HG03565 (cell line): ENCODE data around the gene PNPT1.

ENCODE experiments used
- ATAC-seq: cut with Tn5 transposase; IDR thresholded peaks from one replicate; pipeline ENCODE4 v1.9.1; 2021; ENCODE audit warnings: mild to moderate bottlenecking, moderate library complexity; ENCODE audit not compliant: unreplicated experiment

PNPT1 gene

DNA sequence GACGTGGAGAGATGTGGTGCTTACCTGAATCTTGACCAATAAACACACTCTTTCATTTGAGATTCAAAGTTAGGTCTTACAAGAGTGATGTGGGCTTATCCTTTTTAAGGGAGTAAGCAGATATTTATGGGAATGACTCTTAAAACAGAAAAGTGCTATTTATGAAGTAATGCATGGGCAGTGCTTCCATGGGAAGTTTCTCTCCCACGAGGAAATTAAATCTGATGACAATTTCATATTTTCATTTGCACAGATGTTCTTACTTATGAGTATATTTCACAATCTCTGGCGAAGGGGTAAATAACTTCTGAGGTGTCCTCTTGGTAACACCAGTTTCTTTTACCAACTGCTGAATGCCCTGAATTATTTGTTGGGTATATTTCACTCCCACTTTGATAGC is 21.0 kb downstream of the PNPT1 start:
- no peak for ATAC-seq

DNA sequence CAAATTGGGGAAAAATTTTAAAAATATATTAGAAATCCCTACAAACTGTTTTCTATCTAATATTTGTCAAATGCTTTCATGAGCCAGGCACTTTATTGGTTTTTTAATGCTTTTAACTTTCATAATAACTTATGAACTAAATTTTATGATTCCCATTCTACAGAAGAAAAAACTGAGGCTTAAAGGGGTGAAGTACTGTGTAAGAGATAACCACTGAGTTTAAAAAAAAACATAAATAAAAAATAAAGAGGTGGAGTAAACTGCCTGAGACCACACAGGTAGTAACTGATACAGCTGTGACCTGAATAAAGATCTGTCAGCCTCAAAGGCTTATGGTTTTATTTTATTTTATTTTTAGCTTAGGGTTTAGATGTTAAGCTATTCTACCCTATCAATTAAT is 24.7 kb downstream of the PNPT1 start:
- ATAC-seq = no peak

DNA sequence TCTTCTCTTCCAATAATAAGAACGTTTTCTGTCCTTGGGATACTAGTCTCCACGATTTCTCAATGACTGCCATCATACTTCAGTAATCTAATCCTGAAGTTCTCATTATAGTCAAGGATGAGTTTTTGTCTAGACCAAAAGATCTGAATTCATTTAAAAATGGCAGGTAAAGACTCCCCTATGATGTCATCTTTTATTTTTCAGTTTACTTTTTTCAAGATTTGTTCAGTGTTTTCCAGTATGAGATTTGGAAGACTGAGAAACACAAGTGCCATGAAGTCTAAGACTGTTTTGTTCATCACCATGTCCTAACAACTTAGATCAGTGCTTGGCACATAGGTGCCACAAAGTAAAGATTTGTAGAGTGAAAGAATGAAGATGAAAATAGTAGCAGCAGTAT is 40.4 kb downstream of the PNPT1 start:
- ATAC-seq = no peak

DNA sequence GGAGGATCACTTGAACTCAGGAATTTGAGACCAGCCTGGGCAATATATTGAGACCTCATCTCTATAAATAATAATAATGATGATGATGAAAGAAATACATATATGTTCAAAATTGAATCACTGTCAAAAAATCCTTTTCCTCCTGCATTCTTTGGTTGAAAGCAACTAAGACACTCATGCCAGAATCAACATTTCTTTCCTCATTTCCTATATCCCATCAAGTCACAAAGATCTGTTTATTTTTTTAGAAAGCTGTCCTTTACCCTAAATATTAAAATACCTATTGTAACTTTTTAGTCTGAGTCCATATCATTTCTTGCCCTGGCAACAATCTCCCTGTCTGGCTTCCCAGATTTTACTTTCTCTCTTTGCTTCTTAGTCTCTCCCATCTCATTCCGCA is 44.4 kb downstream of the PNPT1 start:
- ATAC-seq = no peak

DNA sequence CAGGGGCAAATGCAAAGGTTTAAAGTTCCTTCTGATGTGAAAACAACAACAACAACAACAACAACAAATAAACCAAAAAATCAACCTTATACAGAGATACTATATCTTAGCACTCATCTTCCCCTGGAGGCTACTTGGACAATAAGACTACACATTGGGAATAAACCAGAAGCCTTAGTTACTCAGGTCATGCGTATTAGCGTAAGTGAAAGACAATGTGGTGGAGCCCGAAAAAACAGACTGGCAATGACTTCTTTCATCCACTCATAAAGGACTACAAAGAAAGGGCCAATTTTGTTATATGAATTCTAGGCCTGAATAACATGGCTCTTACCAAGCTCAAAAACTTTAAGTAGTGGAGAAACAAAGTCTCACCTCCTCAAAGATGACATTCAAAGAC is 56.8 kb downstream of the PNPT1 start:
- no peak for ATAC-seq

DNA sequence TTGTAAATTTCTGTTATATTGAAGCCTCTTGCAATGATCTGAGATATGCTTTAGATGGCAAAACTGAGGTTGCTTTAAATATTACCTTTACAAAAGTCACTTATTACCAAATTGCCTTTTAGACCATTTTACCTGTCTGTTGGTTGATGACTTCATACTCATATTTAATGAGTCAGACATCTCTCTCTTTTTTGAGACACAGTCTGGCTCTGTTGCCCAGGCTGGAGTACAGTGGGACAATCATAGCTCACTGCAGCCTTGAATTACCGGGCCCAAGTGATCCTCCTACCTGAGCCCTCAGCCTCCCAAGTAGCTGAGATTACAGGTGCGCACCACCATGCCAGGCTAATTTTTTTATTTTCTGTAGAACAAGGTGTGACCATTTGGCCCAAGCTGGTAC is 64.7 kb downstream of the PNPT1 start:
- no peak for ATAC-seq

DNA sequence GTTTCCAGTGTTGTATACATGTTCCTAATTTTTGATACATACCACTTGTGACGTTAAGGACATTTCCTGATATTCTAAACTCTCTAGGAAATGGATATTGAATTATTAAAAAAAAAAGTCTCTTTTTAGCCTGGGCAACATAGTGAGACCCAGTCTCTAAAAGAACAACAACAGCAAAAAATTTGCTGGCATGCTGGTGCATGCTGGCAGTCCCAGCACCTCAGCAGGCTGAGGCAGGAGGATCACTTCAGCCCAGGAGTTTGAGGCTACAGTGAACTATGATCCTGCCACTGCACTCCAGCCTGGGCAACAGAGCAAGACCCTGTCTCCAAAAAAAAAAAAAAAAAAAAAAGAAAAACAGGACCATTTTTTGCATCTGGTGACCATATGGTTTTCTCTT is 65.7 kb downstream of the PNPT1 start:
- ATAC-seq = no peak

DNA sequence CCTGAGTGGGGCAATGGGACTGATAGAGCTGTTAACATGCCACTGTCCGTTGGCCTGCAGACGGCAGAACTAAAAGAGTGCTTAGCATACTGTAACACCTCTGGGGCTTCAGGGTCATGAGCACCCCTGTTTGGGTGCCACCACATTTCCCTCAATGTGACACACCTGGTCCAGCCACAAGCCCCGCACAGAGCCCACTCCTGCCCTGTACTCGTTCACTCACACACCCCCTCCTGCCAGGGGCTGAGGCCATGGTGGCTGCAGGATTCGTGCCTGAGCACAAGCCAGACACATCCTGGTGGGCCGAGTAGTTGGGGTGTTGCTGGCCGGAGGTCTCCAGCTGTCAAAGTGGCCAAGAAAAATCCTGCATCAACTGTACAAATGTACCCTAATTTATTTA is 71.8 kb downstream of the PNPT1 start:
- ATAC-seq = no peak

DNA sequence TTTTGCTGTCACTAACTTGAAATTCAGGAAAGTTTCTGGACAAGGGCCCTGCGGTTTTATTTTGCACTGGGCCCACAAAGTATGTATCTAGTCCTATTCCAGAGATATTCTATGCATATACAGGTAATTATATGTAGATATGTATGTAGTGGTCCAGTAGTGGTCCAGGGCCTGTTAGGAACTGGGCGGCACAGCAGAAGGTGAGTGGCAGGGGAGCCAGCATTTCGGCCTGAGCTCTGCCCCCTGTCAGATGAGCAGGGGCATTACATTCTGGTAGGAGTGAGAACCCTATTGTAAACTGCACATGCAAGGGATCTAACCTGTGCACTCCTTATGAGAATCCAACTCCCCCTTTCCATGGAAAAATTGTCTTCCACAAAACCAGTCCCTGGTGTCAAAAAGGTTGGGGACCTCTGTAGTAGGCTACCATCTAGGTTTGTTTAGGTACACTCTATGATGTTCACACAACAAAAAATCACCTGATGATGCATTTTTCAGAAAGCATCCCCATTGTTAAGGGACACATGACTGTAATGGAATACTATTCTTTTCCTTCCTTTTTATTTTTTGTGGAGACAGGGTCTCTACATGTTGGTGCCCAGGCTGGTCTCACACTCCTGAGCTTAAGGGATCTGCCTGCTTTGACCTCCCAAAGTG is 73.4 kb downstream of the PNPT1 start:
- ATAC-seq = no peak

DNA sequence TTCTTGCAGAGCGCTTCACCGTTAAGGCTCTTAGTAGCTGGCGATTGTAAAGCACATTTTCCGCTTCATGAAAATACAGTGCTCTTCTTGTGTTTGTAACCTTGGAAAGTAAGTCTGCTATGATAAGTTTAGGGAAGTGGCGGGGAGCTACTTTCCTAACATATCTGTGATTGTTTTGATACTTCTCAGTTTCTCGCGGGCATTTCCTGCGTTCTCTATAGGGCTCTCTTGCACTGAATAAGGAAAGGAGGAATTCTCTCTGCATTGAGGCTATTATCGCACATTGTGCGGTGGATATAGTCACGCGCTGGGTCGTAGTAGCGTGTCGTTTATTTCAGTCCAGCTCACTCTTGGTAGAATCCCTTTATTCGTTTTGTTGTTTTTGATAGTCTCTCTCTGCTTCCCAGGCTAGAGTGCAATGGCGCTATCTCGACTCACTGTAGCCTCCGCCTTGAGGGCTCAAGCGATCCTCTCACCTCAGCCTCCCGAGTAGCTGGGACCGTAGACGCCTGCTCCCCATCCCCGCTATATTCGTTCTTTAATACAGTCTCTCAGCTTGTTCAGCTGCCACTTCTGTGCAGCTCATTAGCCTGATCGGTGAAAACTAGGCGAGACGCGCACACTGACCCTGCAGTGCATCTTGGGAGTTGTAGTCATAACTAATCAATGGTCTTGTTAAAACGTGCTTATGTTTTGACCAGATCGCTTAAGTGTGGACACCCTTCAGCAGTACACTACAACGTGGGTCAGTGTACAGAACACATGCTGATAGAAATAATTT is 75.2 kb downstream of the PNPT1 start:
- ATAC-seq = peak; percentile 36

DNA sequence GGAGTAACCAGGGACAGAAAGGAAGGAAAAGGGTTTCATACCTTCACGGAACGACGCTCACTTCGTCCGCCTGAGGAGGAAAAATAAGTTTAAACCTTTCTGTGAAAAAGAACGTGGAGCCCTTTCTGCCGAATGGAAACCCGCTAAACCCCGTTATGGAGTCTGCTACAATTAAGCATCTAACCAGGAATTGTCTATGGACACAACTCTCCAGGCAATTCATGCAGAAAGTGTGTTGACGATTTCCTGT is 75.7 kb downstream of the PNPT1 start:
- no peak for ATAC-seq

DNA sequence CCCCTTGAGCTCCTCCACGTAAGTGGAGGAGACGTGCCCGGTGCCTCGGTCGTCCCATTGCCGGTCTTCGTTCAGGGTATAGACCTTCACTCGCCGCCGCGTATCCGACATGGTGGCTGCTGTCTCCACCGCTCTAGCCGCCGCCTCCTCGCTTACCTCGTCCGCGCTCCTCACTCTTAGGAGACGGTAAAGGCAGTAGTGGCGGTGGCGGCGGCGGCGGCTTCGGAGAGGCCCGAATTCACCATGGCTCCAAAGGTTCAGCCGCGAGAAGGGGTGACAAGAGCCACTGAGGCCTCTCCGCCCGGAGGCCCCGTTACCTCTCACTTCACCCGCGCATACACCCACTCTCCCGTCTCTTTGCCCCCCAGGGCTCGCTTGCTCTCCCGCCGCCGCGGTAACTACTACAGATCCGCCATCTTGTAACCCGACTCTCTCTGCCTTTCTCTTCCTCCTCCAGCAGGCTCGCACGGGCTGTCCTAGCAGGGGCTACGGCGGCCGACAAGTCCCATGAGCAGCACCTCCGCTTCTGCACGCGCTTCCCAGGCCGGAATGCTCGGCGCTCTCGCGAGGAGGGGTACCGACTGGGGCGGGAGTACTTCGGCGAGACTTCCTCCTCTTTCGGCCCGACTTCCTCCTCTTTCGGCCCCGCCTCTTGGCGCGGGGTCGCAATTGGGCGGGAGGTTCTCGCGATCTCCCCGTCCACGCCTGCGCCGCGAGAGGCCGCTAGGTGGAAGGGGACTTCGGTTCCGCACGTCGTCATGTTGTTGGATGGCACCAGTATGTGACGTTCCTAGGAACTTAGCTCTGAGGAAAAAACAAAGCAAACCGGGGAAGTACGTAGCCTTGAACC is 76.2 kb downstream of the PNPT1 start, which contains the start of gene PPP4R3B:
TSS of gene PPP4R3B (minus strand) at position 448 of the 850 bp plus-strand sequence. CDS start at position 111, 337 bp downstream.
- peak; percentile 77 for ATAC-seq

DNA sequence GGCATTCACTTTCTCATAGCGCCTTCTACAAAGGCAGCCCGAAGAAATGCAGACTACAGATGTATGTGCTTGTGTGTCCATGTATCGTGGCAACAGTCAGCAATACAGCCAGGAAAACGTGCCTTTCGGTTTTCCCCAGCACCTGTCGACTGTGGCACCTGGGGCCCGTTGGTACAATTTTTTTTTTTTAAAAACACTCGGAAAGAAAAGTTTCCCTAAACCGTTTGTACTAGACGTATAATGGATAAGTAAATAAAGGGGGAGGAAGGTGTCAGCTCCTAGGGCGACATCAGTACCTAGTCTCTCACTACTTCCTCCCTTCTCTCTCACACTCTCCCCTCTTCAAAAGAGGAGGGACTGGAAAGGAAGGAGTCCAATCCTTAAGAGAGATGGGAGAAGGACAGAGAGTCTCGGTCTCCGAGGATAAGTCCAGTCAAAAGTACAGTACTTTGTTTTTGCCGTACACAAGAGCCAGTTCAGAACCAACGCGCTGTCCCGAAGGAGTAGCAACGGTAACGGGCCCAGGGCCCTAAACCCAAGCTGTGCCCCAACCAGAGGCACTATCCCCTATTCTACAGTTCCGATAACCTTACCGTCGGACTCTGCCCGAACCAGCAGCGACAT is 77.0 kb downstream of the PNPT1 start:
- peak; percentile 14 for ATAC-seq

DNA sequence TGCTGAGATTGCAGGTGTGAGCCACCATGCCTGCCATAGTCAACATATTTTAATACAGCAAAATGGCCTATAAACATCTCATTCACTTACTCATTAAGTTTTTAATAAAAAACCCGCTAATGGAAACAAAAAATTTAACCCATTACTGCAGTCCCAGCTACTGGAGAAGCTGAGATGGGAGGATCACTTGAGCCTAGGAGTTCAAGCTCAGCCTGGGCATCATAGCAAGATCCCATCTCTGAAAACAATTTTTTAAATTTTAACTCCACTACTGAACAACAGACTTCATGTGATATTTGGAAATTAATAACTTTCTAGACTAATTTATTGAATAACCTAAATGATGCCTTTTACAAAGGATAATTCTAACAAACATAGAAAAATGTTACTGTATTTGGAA is 81.6 kb downstream of the PNPT1 start:
- ATAC-seq = no peak

DNA sequence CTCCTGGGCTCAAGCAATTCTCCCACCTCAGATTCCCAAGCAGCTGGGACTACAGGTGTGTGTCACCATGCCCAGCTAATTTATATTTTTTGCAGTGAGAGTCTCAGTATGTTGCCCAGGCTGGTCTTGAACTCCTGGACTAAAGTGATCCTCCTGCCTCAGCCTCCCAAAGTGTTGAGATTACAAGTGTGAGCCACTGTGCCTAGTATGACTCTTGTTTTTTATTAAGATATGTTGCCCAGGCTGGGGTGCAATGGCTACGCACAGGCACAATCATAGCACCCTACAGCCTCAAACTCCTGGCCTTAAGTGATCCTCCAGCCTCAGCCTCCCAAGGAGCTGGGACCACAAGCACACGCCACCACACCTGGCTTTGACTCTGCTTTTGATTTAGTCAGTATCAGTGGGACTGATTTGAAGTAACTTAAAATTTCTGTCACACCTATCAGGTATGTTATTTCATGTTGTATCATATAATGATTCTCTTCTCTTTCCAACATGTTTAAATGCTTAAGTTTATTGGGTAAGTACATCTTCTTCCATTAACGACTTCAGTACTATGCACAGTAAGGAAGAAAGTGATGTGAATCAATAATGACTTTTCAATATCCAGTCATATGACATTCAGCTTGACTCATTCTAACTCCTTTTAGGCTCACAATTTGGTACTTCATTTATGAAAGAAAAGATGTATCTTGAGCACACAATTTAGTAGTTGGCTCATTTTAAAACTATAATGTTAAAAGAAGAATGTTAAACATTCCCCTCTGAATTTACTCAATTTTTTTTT is 82.5 kb downstream of the PNPT1 start:
- ATAC-seq = no peak

DNA sequence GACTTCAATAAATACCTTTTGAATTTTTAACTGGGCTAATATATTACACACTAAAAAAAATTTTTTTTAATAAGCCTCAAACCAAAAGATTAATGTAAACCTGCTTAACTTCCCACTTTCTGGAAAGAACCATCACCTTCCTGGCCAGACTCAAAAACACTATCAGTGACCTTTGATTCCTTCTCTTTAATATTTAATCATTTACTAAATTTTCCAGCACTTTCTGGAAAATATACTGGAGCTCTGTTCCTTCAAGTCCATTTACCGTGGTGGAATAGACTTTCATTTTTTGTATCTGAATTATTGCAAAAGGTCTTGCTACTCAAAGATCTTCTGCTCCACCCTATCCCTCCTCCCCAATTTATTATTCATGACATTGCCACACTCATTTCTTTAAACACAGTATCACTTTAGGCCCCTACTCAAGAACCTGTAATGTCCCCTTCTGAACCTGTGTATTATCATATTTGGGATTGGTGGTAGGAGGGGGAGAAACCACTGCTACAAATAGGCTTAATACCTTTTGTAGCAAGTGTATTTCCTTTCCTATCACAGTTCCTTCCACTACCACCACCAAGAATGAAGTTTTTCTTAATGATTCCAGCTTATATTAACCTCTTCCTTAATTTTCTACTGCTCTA is 83.6 kb downstream of the PNPT1 start:
- no peak for ATAC-seq

DNA sequence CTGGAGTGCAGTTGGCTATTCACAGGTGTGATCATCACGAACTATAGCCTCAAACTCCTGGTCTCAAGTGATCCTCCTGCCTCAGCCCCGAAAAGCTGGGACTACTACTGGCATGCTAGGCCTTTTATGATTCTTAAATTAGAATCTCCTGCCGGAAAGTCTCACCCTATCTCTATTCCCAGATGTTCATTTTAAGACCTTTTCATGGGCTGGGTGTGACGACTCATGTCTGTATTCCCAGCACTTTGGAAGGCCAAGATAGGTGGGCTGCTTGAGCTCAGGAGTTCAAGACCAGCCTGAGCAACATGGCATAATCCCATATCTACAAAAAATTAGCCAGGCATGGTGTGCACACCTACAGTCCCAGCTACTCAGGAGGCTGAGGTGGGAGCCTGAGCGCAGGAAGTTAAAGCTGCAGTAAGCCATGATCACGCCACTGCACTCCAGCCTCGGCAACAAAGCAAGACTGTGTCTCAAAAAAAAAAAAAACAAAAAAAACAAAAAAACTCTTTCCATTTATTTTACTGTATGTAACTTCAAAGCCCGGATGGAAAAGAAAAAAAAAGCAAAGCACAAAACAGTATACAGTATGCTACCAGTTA is 84.3 kb downstream of the PNPT1 start:
- ATAC-seq = no peak

DNA sequence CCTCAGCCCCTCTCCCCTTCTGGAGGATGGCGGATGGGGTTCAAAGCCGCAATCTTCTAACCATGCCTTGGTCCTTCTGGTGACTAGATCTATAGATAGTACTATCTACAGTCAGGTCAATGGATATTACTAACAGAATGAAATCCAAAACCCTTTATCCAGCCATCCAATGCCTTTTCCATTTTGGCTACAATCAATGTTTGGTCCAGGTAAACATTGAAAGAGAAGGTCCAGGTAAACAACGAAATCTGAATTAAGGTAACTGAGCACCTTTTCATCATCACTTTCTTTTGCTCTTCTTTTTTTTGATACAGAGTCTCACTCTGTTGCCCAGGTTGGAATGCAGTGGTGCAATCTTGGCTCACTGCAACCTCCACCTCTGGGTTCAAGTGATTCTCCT is 85.9 kb downstream of the PNPT1 start:
- ATAC-seq = no peak

DNA sequence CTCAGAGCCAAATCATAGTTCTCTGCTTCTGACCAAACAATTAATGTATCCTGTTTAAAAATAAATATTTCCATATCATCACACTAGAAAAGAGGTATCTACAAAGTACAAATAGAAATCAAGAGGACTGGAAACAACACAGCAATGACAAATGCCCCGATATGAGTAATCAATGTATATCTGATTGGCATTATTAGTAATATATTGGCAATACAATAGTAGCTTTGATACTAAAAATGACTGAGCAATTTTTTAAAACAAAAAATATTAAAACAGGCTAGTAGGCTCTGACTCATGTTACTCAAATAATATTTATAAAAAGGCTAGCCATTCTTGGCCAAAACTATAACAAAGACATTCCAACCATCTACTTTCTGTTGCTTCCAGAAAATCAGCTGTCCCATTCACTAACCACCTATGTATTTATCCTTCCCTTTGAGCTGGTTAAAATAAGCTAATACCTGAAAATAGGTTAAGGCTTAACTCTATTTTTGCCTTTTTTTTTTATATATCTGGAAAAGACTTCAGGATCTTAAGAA is 89.5 kb downstream of the PNPT1 start:
- ATAC-seq = no peak

DNA sequence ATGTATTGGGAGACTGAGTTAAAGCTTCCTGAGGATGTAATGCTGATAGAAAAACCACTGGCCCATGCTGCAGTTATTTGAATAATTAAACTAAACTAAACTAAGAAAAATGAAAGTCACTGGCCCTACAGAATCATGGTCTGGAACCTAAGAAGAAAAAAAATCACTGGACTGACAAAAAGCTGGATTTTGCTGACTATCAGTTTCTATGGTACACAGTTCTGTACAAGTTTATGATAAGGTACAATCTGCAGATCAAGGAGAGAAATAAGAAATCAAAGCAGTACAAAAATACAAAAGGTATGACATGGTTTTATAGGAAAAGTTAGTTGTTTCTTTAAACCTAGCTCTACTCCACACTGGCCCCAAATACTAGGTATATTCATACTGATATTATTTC is 91.8 kb downstream of the PNPT1 start:
- ATAC-seq = no peak
